Central memory CD8-positive, alpha-beta T cell (primary cell): Measurements from ENCODE around the gene CHAD.

Experiments
- ATAC-seq: fragments of 150-1000 bp; cut with Tn5 transposase; replicated peaks from 2 replicates; pipeline ENCODE4 v1.10.0; 2022; ENCODE audit warnings: mild to moderate bottlenecking, moderate FRiP score, moderate number of reproducible peaks; ENCODE audit not compliant: poor library complexity, severe bottlenecking; ENCODE audit errors: extremely low read depth
- DNase-seq, 2 donors: peaks; one replicate each; pipeline ENCODE4 v3.0.0; 2021; ENCODE audit warnings: low spot score in 2 of 2
- H3K27ac Mint-ChIP-seq: one replicate; pipeline ENCODE4 v1.8.0; 2022; ENCODE audit warnings: low read depth, mild to moderate bottlenecking, moderate library complexity, mixed read lengths
- H3K27me3 Mint-ChIP-seq: one replicate; pipeline ENCODE4 v1.8.0; 2022; ENCODE audit warnings: mixed read lengths
- H3K36me3 Mint-ChIP-seq: one replicate; pipeline ENCODE4 v1.8.0; 2022; ENCODE audit warnings: mild to moderate bottlenecking, moderate library complexity, mixed read lengths; ENCODE audit not compliant: insufficient read depth
- H3K4me1 Mint-ChIP-seq: one replicate; pipeline ENCODE4 v1.8.0; 2022; ENCODE audit warnings: mixed read lengths
- H3K4me3 Mint-ChIP-seq: one replicate; pipeline ENCODE4 v1.8.0; 2022; ENCODE audit warnings: mild to moderate bottlenecking, moderate library complexity, mixed read lengths
- H3K9me3 Mint-ChIP-seq: one replicate; pipeline ENCODE4 v1.8.0; 2022; ENCODE audit warnings: mixed read lengths

Gene CHAD

GRCh38 chr17:50466371-50467113 lies 2.1 kb downstream of the CHAD start:
- Mint-ChIP-seq H3K4me3 (no peak overlapping the region), H3K27ac (peak overlapping the region; percentile 46), H3K27me3 (peaks cover 32% of the 10 kb centered on the region), H3K36me3 (peaks cover 2% of the 10 kb centered on the region), H3K9me3 (no peaks in the 10 kb centered on the region), H3K4me1 (peaks cover 20% of the 10 kb centered on the region)
- ATAC-seq (no peak), DNase-seq (no peak)

GRCh38 chr17:50465635-50466034 lies 3.0 kb downstream of the CHAD start:
- H3K4me1 Mint-ChIP-seq: peaks cover 20% of the 10 kb centered on the region
- peaks cover 32% of the 10 kb centered on the region for H3K27me3 Mint-ChIP-seq
- H3K4me3 Mint-ChIP-seq: no peak overlapping the region
- no peak for ATAC-seq
- no peaks in the 10 kb centered on the region for H3K36me3 Mint-ChIP-seq
- H3K27ac Mint-ChIP-seq: no peak overlapping the region
- DNase-seq: no peak
- H3K9me3 Mint-ChIP-seq: no peaks in the 10 kb centered on the region

- peaks cover 32% of the 10 kb centered on the region for H3K27me3 Mint-ChIP-seq
- no peaks in the 10 kb centered on the region for H3K9me3 Mint-ChIP-seq
- no peak overlapping the region for H3K27ac Mint-ChIP-seq
- no peaks in the 10 kb centered on the region for H3K36me3 Mint-ChIP-seq
- H3K4me3 Mint-ChIP-seq: no peak overlapping the region
- peaks cover 20% of the 10 kb centered on the region for H3K4me1 Mint-ChIP-seq
- DNase-seq (no peak), ATAC-seq (no peak)
Measured at GRCh38 chr17:50465171-50465570, 3.5 kb downstream of the CHAD start.

GRCh38 chr17:50464736-50465135 lies 3.9 kb downstream of the CHAD start:
- no peak overlapping the region for H3K4me3 Mint-ChIP-seq
- H3K4me1 Mint-ChIP-seq: peaks cover 20% of the 10 kb centered on the region
- H3K27me3 Mint-ChIP-seq: peaks cover 32% of the 10 kb centered on the region
- no peak for ATAC-seq
- H3K9me3 Mint-ChIP-seq: no peaks in the 10 kb centered on the region
- no peaks in the 10 kb centered on the region for H3K36me3 Mint-ChIP-seq
- DNase-seq: no peak
- no peak overlapping the region for H3K27ac Mint-ChIP-seq

- no peak overlapping the region for H3K4me3 Mint-ChIP-seq
- ATAC-seq: no peak
- no peaks in the 10 kb centered on the region for H3K36me3 Mint-ChIP-seq
- no peak overlapping the region for H3K27ac Mint-ChIP-seq
- DNase-seq: no peak
- H3K9me3 Mint-ChIP-seq: no peaks in the 10 kb centered on the region
- peaks cover 20% of the 10 kb centered on the region for H3K4me1 Mint-ChIP-seq
- H3K27me3 Mint-ChIP-seq: peaks cover 32% of the 10 kb centered on the region
Measured at GRCh38 chr17:50464121-50464520, 4.6 kb downstream of the CHAD start.

- no peak for ATAC-seq
- Mint-ChIP-seq H3K27ac (no peak overlapping the region), H3K4me3 (no peak overlapping the region), H3K9me3 (no peaks in the 10 kb centered on the region), H3K4me1 (peaks cover 9% of the 10 kb centered on the region), H3K36me3 (no peaks in the 10 kb centered on the region), H3K27me3 (peaks cover 19% of the 10 kb centered on the region)
- DNase-seq: no peak
Measured at GRCh38 chr17:50462446-50462845, 6.2 kb downstream of the CHAD start.

GRCh38 chr17:50461550-50462132 lies 7.0 kb downstream of the CHAD start:
- no peak for ATAC-seq
- peaks cover 2% of the 10 kb centered on the region for H3K4me1 Mint-ChIP-seq
- no peaks in the 10 kb centered on the region for H3K9me3 Mint-ChIP-seq
- no peaks in the 10 kb centered on the region for H3K36me3 Mint-ChIP-seq
- DNase-seq: no peak
- H3K27ac Mint-ChIP-seq: no peak overlapping the region
- H3K27me3 Mint-ChIP-seq: peaks cover 11% of the 10 kb centered on the region
- no peak overlapping the region for H3K4me3 Mint-ChIP-seq

- DNase-seq (no peak), ATAC-seq (no peak)
- Mint-ChIP-seq H3K36me3 (peaks cover 3% of the 10 kb centered on the region), H3K27me3 (peaks cover 9% of the 10 kb centered on the region), H3K4me1 (no peaks in the 10 kb centered on the region), H3K9me3 (no peaks in the 10 kb centered on the region), H3K27ac (no peak overlapping the region), H3K4me3 (no peak overlapping the region)
Measured at GRCh38 chr17:50460831-50461526, 7.7 kb downstream of the CHAD start.

GRCh38 chr17:50459756-50460155 lies 8.9 kb downstream of the CHAD start:
- Mint-ChIP-seq H3K27ac (no peak overlapping the region), H3K4me3 (no peak overlapping the region)
- ATAC-seq: no peak

GRCh38 chr17:50458701-50459676 lies 9.7 kb downstream of the CHAD start:
- no peaks in the 10 kb centered on the region for H3K4me1 Mint-ChIP-seq
- H3K4me3 Mint-ChIP-seq: no peak overlapping the region
- no peak for ATAC-seq
- no peak for DNase-seq
- no peak overlapping the region for H3K27ac Mint-ChIP-seq
- no peaks in the 10 kb centered on the region for H3K9me3 Mint-ChIP-seq
- no peaks in the 10 kb centered on the region for H3K27me3 Mint-ChIP-seq
- peaks cover 3% of the 10 kb centered on the region for H3K36me3 Mint-ChIP-seq

More at GRCh38 chr17:50459756-50460155, 8.9 kb downstream of the CHAD start:
- Mint-ChIP-seq H3K36me3 (peaks cover 3% of the 10 kb centered on the region), H3K4me1 (no peaks in the 10 kb centered on the region), H3K27me3 (peaks cover under 1% of the 10 kb centered on the region), H3K9me3 (no peaks in the 10 kb centered on the region)
- DNase-seq: no peak

GRCh38 chr17:50458270-50458669 lies 10.4 kb downstream of the CHAD start:
- no peak for ATAC-seq
- H3K27me3 Mint-ChIP-seq: no peaks in the 10 kb centered on the region
- no peak overlapping the region for H3K4me3 Mint-ChIP-seq
- H3K27ac Mint-ChIP-seq: no peak overlapping the region
- no peak for DNase-seq
- no peaks in the 10 kb centered on the region for H3K4me1 Mint-ChIP-seq
- H3K36me3 Mint-ChIP-seq: peaks cover 3% of the 10 kb centered on the region
- H3K9me3 Mint-ChIP-seq: no peaks in the 10 kb centered on the region

- Mint-ChIP-seq H3K36me3 (peaks cover 3% of the 10 kb centered on the region), H3K27ac (no peak overlapping the region), H3K27me3 (no peaks in the 10 kb centered on the region), H3K4me3 (no peak overlapping the region), H3K9me3 (no peaks in the 10 kb centered on the region), H3K4me1 (no peaks in the 10 kb centered on the region)
- ATAC-seq (no peak), DNase-seq (no peak)
Measured at GRCh38 chr17:50457621-50458020, 11.1 kb downstream of the CHAD start.
